ENCODE results near the gene INVS.

- TF ChIP-seq CTCF (IDR thresholded peaks at IDR 0.05) (no peak), EZH2 (IDR thresholded peaks at IDR 0.05; ENCODE audit: borderline replicate concordance, insufficient read depth, low read depth, low read length, poor library complexity, severe bottlenecking) (no peak)
Measured at GRCh38 chr9:100108559-100108958, 9.5 kb downstream of the INVS start.
